ENCODE data around the gene BACH2.

BACH2 gene

GRCh38 chr6:90237350-90237990 is 59.2 kb downstream of the BACH2 start:
- no peak for DNase-seq

DNA sequence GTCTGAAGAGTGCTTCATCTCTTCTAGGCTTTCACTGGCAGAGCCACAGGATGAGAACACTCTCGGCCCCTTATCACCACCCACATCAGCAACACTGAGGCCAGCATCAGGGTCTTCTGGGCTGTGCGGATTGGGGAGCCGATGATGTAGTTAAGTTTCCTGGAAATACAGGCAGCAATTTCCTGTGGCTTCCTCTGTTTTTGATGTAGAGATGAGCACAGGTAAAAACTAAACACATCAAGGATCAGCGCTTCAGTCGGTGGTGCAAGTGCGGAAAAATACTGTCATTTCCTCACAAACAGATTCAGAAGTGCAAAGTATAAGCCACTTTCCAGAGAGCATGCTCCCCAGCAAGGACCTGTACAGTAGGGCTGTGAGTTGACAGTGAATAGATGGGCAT is 62.6 kb downstream of the BACH2 start:
- DNase-seq = no peak

GRCh38 chr6:90233213-90233612 is 63.4 kb downstream of the BACH2 start:
- no peak for DNase-seq

GRCh38 chr6:90231798-90232197 is 64.8 kb downstream of the BACH2 start:
- DNase-seq = no peak

DNA sequence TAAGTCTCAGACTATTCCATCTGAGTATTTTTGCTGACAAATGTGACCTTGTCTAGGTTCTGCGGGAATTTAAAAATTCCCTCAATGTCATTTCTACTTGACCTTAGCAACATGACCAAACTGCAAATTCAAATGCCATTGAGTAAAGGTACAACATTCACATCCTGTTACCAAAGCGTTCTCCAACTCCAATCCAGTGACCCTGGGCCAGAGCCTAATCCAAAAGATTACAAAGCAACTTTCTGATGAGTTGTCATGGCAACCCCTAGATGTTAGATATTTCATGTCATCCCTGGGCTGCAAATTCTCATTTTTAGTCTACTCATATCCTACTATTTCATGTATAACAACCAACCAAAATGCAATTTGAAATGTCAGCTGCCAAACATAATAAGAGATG is 65.3 kb downstream of the BACH2 start:
- DNase-seq = no peak

GRCh38 chr6:90230548-90231215 is 66.0 kb downstream of the BACH2 start:
- peak; percentile 79 for DNase-seq

- no peak for DNase-seq
Measured at GRCh38 chr6:90229331-90230010, 67.2 kb downstream of the BACH2 start.

GRCh38 chr6:90227673-90228072 is 69.0 kb downstream of the BACH2 start:
- peak; percentile 48 for DNase-seq

DNA sequence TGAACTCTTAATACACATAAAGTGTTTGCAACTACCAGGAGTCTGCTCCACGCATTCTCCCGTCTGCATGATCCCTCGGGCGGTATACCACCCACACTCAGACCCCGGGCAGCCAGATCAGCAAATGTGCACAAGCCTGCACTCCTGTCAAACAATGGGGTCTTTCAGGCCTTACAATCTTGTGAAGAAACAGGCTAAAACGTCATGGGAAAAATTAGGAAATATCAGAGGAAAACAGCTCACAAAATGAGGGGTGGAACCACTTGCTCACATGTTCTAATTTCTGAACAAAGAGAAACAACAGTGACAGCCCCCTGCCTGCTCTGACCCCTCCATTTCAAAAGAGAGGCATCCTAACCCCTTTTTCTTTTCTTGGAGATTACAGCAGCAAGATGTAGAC is 69.4 kb downstream of the BACH2 start:
- no peak for DNase-seq

DNA sequence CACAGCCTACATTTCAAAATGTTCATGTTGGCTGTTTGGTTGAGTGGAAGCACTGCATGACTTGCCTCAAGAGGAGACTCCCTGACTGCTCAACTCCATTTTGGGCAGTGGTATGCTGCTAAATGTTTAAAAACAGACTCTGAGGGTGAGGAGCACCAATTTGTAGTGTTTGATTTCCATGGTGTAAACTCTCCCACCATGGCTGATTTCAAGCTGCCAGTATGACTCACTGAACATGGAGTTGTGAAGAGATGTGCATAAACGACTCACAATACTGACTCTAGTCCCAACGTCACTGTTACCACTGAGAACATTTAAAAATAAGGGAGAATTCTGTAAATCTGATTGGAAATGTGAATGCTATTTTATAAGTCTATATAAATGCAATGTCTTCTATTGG is 70.4 kb downstream of the BACH2 start:
- peak; percentile 49 for DNase-seq

DNA sequence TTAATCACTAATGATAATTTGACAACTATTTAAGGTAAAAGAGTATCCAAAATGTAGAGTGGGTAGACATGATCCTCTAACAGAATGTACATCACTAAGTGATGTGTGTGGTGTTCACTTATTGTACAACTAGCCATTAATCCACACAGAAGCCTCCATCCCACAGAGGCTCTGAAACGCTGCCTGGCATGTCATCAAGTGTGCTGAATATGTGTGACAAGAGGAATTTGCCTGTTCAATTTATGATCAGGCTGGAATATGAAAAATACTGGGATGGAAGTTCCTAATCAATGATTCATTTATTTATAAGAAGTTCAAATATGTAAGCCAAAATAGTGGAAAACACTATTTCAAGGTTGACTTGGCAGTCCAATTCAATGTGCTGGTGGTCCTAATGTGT is 72.4 kb downstream of the BACH2 start:
- DNase-seq = peak; percentile 82

- DNase-seq = no peak
Measured at GRCh38 chr6:90222724-90223198, 73.9 kb downstream of the BACH2 start.

- no peak for DNase-seq
Measured at GRCh38 chr6:90222008-90222407, 74.6 kb downstream of the BACH2 start.

GRCh38 chr6:90221403-90221802 is 75.2 kb downstream of the BACH2 start:
- no peak for DNase-seq

GRCh38 chr6:90220273-90220672 is 76.4 kb downstream of the BACH2 start:
- no peak for DNase-seq

DNA sequence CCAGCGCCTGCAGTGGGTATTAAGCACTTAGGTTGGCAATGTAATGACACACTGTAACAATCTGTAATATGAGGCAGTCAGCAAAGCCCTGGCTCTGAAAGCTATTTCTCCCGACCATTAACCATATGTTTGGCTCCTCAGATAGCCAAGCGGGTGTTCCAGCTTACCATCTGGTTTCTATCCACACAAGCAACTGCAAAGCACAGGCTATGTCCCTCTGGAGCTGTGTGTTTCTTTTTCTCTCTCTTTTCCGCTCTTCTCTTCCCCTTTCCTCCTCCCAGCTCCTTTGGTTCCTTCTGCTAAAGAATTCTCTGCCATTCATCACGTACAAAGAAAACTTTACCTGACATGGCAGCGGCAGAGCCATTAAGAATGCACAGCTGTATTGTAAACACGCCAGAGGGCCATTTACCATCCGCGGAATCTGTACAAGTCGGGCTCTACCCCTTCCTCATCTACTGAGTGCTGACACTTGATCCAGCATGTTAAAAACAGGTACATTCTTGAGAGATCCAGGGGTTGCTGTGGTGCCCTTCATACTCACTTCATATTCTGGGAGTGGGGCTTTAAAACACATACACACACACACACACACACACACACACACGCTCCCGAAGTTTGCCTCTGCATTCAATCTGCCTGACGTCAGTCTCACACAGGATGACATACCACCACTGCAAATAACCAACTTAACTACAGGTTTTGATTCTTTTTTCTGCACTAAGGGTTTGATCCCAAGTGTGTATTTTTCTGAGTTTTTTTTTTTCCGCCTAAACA is 77.2 kb downstream of the BACH2 start:
- peak; percentile 94 for DNase-seq

- DNase-seq = no peak
Measured at GRCh38 chr6:90218959-90219208, 77.8 kb downstream of the BACH2 start.

- peak; percentile 51 for DNase-seq
Measured at GRCh38 chr6:90217506-90218127, 79.0 kb downstream of the BACH2 start.

DNA sequence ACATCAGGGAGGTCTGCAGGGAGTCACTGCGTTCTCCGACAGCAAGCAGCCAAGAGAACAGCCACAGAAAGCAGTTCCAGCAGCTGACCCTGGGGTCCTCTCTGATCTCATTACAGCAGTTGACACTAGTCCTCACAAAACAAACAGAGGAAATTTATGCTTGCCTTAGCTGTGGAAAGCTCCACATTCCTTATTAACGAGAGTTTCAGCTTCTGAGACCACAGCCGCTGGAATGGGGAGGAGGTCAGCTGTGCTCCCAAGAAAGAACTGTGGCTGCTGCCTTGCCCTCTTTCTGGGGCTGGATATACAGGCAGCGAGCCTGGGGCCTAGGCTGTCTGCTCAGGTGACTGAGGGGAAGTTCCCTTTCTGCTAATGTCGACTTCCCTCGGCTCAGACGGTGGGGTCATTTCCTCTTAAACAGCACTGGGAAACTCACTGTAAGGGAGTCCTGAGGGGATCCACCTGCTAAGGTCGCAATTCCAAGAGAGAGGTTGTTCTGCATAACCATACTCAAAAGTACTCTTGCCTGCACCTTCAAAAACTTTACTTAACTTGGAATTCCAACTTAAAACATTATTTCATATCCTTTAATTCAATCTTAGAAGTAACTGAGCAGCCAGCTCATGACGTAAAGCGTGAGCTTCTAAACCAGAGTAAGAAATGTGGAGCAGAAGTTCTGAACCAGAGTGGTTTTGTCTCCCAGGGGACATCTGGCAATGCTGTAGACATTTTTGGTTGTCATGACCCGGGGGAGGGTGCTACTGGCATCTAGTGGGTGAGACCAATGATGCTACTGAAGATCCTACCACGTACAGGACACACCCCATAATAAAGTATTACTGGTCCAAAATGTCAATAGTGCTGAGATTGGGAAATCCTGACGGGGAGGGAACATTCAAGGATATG is 80.3 kb downstream of the BACH2 start:
- DNase-seq = peak; percentile 72

- no peak for DNase-seq
Measured at GRCh38 chr6:90214966-90215365, 81.7 kb downstream of the BACH2 start.

DNA sequence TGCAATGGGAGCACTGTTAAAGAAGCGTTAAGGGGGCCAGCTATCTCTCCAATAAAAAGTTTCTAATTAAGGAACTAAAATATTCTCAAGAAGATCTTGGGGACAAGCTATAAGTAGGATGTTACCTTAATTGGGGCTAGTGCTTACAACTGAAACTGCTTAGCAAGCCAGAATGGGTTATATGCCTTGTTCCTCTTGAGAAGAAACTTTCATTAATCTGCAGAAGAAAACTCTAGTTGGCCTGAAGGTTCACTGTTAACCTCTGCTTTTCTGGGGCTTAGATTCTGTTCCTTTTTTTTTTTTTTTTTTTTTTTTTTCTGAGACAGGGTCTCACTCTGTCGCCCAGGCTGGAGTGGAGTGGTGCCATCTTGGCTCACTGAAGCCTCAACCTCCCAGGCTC is 82.2 kb downstream of the BACH2 start:
- no peak for DNase-seq

DNA sequence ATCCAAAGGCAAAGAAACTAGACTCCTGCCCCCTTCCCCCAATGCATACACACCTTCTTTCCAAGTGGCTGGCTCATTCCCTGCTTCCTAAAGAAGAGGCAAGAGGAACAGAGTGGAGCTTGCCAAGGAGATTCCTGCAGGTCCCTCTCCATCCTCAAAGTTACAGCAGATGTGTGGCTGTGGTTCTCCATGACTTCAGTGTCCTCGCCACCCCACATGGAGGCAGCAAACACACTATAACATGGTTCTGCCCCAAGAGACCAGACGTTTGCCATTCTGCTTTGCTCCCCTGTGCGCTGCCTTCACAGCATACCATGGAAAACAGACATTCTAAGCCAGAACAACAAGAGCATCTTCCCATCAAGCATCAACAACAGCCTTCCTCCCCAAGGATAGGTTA is 84.4 kb downstream of the BACH2 start:
- DNase-seq = no peak

Measured in fibroblast of skin of abdomen (primary cell).